Measurements from ENCODE around the gene BUB1B. TPM values are rescaled to one million over a fixed set of nuclear protein-coding genes. Genes with fewer than 3 reads are reported as not detected.
A peak's percentile ranks its signal among the peaks of the same experiment; 100 is the strongest.

The BUB1B gene
- total RNA-seq, 1 donor from 2014 or later = 1.3 TPM

- ATAC-seq (ENCODE audit: poor library complexity) (no peak), DNase-seq (no peak)
- intact Hi-C loops (cut with DNase I) = no loop called here
Measured at GRCh38 chr15:40233727-40234577, 73.1 kb downstream of the BUB1B start.

DNA sequence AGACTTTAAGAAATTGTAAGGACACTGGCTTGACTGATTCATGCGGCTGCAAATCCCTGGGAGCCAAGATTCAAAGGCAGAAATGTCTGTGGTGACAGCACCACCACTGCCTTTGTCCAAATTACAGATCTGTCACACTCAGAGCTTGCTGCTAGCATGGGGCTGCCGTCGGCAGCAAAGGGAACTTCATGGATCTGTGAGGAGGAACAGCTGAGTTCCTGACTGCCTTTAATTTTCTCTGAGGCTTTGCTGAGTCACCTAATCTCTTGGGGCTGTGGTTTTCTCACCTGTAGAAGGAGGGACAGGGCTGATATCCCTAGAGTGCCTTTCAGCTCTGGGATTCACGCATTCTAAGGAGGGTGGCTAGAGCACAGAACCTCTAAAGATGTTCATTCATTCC is 73.9 kb downstream of the BUB1B start:
- intact Hi-C loops (cut with DNase I) = no loop called here
- ATAC-seq (ENCODE audit: poor library complexity) = peak; percentile 40
- DNase-seq = no peak

GRCh38 chr15:40235201-40235885 is 74.5 kb downstream of the BUB1B start:
- intact Hi-C loops (cut with DNase I) = no loop called here
- peak; percentile 46 for ATAC-seq (ENCODE audit: poor library complexity)
- DNase-seq = no peak

DNA sequence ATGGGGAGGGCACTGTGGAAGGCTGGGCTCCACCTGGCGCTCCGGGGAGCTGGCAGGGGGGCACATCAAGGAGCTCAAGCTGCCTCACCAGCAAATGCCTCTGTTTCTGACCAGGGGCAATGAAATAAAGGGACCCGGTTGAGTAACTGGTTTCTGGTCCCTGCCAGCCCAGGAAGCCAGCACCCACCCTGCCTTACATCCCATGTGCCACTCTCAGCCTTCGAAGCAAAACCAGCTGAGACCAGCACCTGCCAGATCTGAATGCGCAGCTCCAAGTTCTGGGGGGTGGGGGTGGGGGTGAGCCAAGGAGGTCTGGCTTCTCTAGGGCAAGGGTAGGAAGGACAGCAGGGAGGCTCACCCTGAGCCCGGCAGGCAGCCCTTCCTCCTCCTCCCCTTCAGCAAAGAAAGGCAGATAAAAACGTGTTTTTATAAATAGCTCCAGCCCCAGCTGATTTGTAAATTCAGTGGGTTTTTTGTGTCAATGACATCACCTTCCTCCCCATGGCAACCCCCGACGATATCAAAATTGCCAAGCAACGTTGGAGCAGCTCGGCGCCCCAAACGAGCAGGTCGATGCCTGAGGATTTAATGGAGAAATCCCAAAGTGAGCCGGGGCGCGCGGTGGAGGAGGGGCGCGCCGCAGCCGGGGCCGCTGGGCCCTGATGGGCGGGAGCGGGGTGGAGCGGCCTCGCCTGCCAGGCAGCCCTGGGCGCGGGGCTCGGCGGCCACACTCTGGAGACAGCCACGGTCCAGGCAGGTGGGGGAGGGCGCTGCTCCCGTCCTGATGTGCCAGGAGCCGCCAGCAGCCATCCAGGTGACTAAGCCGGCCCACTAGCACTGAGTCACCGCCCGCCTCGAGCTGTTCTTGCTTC is 77.9 kb downstream of the BUB1B start, which contains the start of gene PAK6:
Gene PAK6, plus strand, starts transcription at position 532 of the 872 bp plus-strand sequence. CDS start 25,723 bp downstream, outside the sequence.
- ATAC-seq (ENCODE audit: poor library complexity) (peak; percentile 64), DNase-seq (no peak)
- intact Hi-C loops (cut with DNase I) = no loop called here

DNA sequence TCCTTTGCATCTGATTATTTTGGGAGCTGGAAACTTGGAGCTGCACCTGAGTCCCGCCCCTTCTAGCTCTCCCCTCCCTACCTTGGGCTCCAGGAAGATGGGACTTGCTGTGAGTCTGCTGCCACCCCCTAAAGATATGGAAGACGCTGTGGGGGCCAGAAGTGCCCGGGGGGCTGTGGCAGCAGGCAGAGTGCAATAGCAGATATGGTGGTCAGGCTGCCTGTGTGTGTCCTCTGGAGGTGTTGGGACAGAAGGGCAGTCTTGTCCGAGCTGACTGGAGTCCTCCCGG is 78.5 kb downstream of the BUB1B start:
- no peak for ATAC-seq (ENCODE audit: poor library complexity)
- intact Hi-C loops (cut with DNase I) = no loop called here

GRCh38 chr15:40239693-40240618 is 79.1 kb downstream of the BUB1B start:
- no peak for DNase-seq
- ATAC-seq (ENCODE audit: poor library complexity) = no peak
- intact Hi-C loops (cut with DNase I) = no loop called here

More for the DNA sequence above, 78.5 kb downstream of the BUB1B start:
- DNase-seq = no peak

DNA sequence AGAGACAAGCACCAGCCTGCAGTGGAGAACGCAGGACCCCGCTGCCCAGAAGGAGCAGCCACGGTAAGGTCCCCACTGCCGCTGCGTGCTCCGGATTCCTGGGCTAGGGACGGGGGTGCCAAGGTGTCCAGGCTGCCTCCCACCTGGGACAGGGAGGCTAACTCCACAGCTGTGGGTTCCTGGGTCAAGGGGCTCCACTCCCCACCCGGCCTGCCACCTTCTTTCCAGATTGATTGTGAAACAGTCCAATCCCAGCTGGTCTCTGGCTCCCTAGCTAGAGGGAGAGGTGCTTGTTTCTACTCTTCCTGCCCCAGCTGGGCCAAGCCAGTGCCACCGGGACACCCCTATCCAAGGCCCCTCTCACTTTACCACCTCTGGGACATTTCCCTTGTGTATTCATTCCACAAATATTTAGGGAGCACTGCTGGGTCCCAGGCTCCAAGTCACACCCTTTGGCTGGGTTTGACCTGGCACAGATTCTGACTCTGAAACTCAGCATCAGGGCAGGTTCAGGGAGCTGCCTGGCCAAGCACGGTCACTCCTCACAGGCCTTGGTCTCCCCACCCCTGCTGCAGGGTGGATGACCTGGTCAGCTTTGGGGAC is 79.9 kb downstream of the BUB1B start:
- intact Hi-C loops (cut with DNase I) = no loop called here
- ATAC-seq (ENCODE audit: poor library complexity) = no peak
- DNase-seq = no peak

GRCh38 chr15:40241269-40242212 is 80.7 kb downstream of the BUB1B start:
- no peak for DNase-seq

DNA sequence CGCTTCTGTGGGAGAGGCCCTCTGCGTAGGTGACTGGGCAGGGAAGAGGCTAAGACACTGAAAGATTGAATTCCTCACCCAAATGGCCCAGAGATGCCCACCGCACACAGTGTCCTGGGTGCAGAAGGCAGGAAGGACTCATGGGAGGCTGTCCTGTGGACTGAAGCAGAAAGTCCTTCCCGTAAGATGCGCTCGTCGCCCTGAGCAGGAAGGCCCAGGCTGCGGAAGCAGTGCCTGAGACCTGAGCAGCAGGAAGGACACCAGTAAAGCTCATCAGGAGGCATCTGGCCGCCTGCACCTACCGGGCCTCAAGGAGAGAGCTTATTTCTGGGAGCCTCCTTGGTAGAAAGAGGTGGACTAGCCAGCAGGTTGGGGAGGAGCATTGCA is 81.3 kb downstream of the BUB1B start:
- intact Hi-C loops (cut with DNase I) = no loop called here

More at GRCh38 chr15:40241269-40242212, 80.7 kb downstream of the BUB1B start:
- intact Hi-C loops (cut with DNase I) = no loop called here
- no peak for ATAC-seq (ENCODE audit: poor library complexity)

GRCh38 chr15:40242601-40243000 is 81.7 kb downstream of the BUB1B start:
- intact Hi-C loops (cut with DNase I) = no loop called here
- no peak for DNase-seq
- no peak for ATAC-seq (ENCODE audit: poor library complexity)

More for the DNA sequence above, 81.3 kb downstream of the BUB1B start:
- no peak for DNase-seq
- ATAC-seq (ENCODE audit: poor library complexity) = no peak

DNA sequence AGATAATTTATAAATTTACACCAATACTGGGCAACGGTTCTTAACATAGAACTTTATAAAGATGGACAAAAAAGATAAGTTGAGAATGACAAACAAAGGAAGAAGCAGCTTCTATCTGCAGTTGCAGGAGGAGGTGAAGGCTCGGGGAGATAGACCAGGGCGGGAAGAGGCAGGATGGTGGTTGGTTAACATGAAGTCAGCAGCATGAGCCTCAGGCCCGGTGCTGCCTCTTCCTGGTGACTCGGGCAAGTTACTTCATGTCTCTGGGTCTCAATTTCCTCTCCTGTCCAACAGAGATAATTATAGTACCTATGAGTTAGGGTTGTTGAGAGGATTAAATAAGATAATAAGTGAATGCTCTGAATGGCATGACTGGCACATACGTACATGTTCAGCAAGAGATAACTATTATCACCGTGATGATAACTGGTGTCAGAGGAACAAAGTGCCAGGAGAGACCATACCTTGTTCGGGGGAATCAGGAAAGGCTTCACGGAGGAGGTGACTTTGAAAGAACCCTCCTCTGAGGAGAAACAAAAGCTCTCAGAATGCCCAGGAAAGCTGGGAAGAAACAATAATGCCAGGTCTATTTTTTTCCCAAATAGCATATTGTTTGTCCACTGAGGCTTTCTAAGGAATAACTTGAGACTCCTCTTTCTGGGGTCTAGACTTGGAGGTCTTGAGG is 82.4 kb downstream of the BUB1B start:
- ATAC-seq (ENCODE audit: poor library complexity) (no peak), DNase-seq (no peak)
- intact Hi-C loops (cut with DNase I) = no loop called here

- no peak for DNase-seq
- ATAC-seq (ENCODE audit: poor library complexity) = no peak
- intact Hi-C loops (cut with DNase I) = no loop called here
Measured at GRCh38 chr15:40244961-40245523, 84.2 kb downstream of the BUB1B start.

DNA sequence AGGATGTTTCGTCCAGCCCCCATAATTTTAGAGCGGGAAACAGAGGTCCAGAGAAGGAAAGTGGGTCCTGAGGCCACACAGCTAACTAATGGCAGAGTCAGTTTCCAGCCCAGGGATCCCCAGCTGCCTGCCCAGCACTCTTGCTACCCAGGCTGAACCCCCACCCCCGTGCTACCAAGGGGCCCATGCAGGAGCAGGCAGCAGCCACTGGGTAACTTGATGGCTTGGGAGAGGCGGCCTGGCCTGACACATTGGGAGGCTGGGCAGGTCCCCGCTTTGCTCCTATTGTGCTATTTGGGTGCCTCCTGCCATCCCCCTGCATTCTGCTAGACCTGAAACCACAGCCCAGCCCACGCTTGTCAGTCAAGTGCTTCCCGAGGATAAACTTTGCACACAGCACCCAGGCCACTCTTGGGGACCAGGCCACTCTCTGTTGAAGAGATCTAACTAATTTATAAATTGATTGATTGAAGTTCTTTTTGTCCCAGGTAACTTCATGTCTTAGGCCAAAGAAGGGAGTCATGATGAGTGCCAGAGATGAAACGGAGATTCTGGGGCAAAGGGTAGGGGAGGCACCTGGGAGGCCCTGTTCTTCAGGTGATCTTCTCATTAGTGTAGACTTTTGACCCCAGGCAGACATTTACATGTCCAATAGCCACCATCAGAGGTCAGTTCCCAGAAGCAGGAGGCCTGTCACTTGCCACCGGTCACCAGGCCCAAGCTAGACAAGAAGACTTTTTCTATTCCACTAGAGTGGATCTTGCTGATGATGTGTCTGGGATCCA is 85.0 kb downstream of the BUB1B start:
- intact Hi-C loops (cut with DNase I) = no loop called here
- ATAC-seq (ENCODE audit: poor library complexity) = no peak
- DNase-seq = no peak

- intact Hi-C loops (cut with DNase I) = no loop called here
- ATAC-seq (ENCODE audit: poor library complexity) = no peak
- DNase-seq = no peak
Measured at GRCh38 chr15:40246496-40247280, 85.8 kb downstream of the BUB1B start.

All from Right ventricle myocardium superior (tissue), 1 donor.